Thyroid gland (tissue), 4 donors: Measurements from ENCODE around the gene RFC1.

Experiments used
- POLR2A ChIP-seq, 2 donors: fragments of 450-650 bp; IDR thresholded peaks; one replicate each; pipeline ENCODE4 v1.6.1; 2017; ENCODE audit warnings: antibody characterized with exemption in 2 of 2, mild to moderate bottlenecking in 2 of 2, moderate library complexity in 1 of 2
- TF ChIP-seq, protein P1 (sequence below), 6 experiments: fragments of 200-600 bp in 3 of 6; fragments of 450-650 bp in 3 of 6; sonication (generic) in 3 of 6; IDR thresholded peaks; one replicate each; pipeline ENCODE4 v1.5.1; 2016 to 2019; ENCODE audit warnings: antibody characterized with exemption in 6 of 6, mild to moderate bottlenecking in 2 of 6, inconsistent platforms in 1 of 6, moderate library complexity in 1 of 6

DNA sequence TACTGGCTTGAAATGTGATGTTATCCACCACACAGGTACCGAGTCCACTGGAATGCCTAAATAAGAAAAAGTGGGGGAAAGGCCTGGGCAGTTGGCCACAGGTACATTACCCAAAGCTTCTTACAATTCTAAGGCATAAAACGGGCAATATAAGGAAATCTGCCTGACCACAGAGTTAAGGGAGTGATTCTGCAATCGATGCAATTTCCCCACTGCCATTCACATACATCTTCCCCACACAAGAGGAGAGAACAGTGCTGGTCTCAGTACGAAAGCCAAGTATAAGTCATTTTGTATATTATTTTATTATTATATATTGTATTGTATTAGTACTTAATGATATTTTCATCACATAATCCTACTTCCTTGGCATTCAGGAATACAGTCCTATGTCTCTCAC lies 30.6 kb downstream of the RFC1 start:
- TF ChIP-seq, protein P1, sequence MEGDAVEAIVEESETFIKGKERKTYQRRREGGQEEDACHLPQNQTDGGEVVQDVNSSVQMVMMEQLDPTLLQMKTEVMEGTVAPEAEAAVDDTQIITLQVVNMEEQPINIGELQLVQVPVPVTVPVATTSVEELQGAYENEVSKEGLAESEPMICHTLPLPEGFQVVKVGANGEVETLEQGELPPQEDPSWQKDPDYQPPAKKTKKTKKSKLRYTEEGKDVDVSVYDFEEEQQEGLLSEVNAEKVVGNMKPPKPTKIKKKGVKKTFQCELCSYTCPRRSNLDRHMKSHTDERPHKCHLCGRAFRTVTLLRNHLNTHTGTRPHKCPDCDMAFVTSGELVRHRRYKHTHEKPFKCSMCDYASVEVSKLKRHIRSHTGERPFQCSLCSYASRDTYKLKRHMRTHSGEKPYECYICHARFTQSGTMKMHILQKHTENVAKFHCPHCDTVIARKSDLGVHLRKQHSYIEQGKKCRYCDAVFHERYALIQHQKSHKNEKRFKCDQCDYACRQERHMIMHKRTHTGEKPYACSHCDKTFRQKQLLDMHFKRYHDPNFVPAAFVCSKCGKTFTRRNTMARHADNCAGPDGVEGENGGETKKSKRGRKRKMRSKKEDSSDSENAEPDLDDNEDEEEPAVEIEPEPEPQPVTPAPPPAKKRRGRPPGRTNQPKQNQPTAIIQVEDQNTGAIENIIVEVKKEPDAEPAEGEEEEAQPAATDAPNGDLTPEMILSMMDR (IDR thresholded peaks at IDR 0.05), result no peak
- TF ChIP-seq POLR2A (IDR thresholded peaks at IDR 0.05), result no peak
